ENCODE data around the gene AAGAB. TPM values are rescaled to one million over a fixed set of nuclear protein-coding genes. Genes with fewer than 3 reads are reported as not detected.

Gene AAGAB
- total RNA-seq, 1 experiment from 2014 or later: 102 TPM

GRCh38 chr15:67152429-67152828 lies 102.0 kb downstream of the AAGAB start:
- Histone ChIP-seq H3K27ac (ENCODE audit: low read length) (peak overlapping the region; percentile 100), H3K27me3 (ENCODE audit: control insufficient read depth, insufficient read depth, low read length) (no peaks in the 10 kb centered on the region), H3K4me3 (ENCODE audit: low read depth in 2 of 2, low read length in 2 of 2) (no peak overlapping the region), H3K36me3 (ENCODE audit: control insufficient read depth, insufficient read depth, low read length) (peaks cover 18% of the 10 kb centered on the region; the same call in 1 of the 2 replicates), H3K9me3 (ENCODE audit: control insufficient read depth, insufficient read depth, low read depth, low read length) (no peaks in the 10 kb centered on the region), H3K4me1 (ENCODE audit: control insufficient read depth, insufficient read depth, low read length) (peaks cover 94% of the 10 kb centered on the region)
- CTCF ChIA-PET: no interaction called here
- intact Hi-C loops (cut with micrococcal nuclease; ENCODE audit: unreplicated experiment) (no loop called here), in situ Hi-C loops (cut with HindIII; ENCODE audit: low pct_unique_long_range_greater_than_20kb, low sequenced_read_pairs) (no loop called here)
- no peak for ATAC-seq
- DNase-seq (ENCODE audit: low read depth, low spot score): no peak
- POLR2A ChIA-PET: interaction anchor here (0.9 kb wide), 1 partner anchor 47 kb away, joined by 3 read pairs; no protein-coding TSS in a partner anchor
- TF ChIP-seq SIN3A (IDR thresholded peaks at IDR 0.05; ENCODE audit: borderline replicate concordance, insufficient read depth, low read depth, low read length) (no peak), TCF7L2 (IDR thresholded peaks at IDR 0.05; ENCODE audit: low read depth, low read length) (no peak), POLR2AphosphoS5 (IDR thresholded peaks at IDR 0.05; ENCODE audit: low read depth, low read length) (no peak)
- TF ChIP-seq, protein P1, sequence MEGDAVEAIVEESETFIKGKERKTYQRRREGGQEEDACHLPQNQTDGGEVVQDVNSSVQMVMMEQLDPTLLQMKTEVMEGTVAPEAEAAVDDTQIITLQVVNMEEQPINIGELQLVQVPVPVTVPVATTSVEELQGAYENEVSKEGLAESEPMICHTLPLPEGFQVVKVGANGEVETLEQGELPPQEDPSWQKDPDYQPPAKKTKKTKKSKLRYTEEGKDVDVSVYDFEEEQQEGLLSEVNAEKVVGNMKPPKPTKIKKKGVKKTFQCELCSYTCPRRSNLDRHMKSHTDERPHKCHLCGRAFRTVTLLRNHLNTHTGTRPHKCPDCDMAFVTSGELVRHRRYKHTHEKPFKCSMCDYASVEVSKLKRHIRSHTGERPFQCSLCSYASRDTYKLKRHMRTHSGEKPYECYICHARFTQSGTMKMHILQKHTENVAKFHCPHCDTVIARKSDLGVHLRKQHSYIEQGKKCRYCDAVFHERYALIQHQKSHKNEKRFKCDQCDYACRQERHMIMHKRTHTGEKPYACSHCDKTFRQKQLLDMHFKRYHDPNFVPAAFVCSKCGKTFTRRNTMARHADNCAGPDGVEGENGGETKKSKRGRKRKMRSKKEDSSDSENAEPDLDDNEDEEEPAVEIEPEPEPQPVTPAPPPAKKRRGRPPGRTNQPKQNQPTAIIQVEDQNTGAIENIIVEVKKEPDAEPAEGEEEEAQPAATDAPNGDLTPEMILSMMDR (IDR thresholded peaks at IDR 0.05): no peak
- TF ChIP-seq, protein P2, sequence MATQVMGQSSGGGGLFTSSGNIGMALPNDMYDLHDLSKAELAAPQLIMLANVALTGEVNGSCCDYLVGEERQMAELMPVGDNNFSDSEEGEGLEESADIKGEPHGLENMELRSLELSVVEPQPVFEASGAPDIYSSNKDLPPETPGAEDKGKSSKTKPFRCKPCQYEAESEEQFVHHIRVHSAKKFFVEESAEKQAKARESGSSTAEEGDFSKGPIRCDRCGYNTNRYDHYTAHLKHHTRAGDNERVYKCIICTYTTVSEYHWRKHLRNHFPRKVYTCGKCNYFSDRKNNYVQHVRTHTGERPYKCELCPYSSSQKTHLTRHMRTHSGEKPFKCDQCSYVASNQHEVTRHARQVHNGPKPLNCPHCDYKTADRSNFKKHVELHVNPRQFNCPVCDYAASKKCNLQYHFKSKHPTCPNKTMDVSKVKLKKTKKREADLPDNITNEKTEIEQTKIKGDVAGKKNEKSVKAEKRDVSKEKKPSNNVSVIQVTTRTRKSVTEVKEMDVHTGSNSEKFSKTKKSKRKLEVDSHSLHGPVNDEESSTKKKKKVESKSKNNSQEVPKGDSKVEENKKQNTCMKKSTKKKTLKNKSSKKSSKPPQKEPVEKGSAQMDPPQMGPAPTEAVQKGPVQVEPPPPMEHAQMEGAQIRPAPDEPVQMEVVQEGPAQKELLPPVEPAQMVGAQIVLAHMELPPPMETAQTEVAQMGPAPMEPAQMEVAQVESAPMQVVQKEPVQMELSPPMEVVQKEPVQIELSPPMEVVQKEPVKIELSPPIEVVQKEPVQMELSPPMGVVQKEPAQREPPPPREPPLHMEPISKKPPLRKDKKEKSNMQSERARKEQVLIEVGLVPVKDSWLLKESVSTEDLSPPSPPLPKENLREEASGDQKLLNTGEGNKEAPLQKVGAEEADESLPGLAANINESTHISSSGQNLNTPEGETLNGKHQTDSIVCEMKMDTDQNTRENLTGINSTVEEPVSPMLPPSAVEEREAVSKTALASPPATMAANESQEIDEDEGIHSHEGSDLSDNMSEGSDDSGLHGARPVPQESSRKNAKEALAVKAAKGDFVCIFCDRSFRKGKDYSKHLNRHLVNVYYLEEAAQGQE (IDR thresholded peaks at IDR 0.05; ENCODE audit: insufficient read depth in 1 of 2, low read depth in 2 of 2, low read length in 1 of 2): no peak
- BruUV-seq (replicated peaks): TSS peak; percentile 17

Other genes starting within 250 kb of the AAGAB start
- 394 TPM for gene SMAD3, start 189.1 kb downstream of the AAGAB start, total RNA-seq (2021; ENCODE audit: unreplicated experiment)
- 3.9 TPM for gene IQCH, start 125 bp upstream of the AAGAB start, total RNA-seq (2021; ENCODE audit: unreplicated experiment)

Data from Panc1 (cell line).